GM21367 (cell line): Measurements from ENCODE around the gene TSC22D3.
A peak's percentile ranks its signal among the peaks of the same experiment; 100 is the strongest.
"Not testable (repeated sequence)": the region's sequence is repeated elsewhere in the genome, so short reads cannot be mapped to it uniquely, and the experiment has no call there.

ENCODE experiments used
- ATAC-seq: cut with Tn5 transposase; IDR thresholded peaks from one replicate; pipeline ENCODE4 v1.9.1; 2021; ENCODE audit not compliant: unreplicated experiment

Gene TSC22D3

DNA sequence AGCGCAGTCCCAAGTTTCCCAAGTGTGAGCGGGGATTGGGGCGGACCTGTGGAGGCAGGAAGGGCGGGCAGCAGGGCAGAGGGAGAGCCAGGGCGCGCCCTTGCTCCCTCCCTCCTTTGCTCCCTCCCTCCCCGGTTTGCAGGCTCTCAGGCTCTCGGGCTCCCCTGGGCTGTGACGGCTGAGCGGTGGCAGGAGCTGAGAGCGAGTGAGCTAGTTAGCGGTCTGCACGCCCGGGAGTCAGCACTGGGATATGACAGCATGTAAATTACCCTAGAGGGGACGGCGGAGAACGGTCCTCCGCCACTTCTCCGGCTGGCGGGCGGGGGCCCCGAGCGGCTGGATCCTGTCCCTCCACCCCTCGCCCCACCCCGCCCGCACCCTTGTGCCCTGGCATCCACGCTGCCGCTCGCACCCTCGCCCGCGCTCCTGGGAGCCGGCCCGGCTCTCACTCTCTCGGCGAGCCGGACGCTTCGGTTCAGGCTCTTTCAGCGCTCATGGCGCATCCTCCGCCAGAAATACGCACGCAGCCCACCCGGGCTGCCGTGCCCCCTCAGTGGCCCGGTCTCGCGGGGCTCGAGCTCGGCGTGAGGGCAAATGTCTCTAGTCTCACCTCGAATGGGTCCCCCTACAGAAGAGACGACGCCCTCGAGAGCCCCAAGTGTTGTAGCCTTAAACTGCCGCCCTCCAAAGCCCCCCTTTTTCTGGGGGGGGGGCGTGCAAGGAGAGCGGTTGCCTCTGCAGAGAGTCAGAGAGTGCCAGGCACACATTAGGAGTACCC is at the start of gene TSC22D3:
Gene TSC22D3, minus strand, starts transcription at position 54 of the 778 bp plus-strand sequence. CDS start 368 bp downstream, outside the sequence.
- peak; percentile 87 for ATAC-seq

- ATAC-seq: no peak
These were observed 47.9 kb upstream of the TSC22D3 start for GRCh38 chrX:107823456-107823855.

- no peak for ATAC-seq
These were observed 47.5 kb upstream of the TSC22D3 start for GRCh38 chrX:107823042-107823441.

DNA sequence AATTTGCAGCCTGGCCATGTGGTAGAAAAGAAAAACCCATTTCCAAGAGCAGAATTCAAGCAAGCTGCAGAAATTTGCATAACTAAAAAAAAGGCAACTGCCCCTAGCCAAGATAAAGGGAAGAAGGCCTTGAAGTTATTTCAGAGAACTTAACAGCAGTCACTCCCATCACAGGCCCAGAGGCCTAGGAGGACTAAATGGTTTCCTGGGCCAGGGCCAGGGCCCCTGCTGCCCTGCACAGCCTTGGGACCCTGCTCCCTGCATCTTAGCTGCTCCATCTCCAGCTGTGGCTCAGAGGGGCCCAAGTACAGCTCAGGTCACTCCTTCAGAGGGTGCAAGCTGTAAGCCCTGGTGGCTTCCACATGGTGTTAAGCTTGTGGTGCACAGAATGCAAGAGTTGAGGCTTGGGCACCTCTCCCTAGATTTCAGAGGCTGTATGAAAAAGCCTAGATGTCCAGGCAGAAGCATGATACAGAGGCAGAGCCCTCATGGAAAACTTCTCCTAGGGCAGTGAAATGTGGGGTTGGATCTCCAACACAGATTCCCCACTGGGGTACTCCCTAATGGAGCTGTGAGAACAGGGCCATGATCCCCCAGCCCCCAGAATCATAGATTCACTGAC is 43.4 kb upstream of the TSC22D3 start:
- no peak for ATAC-seq

GRCh38 chrX:107810053-107810452 is 34.5 kb upstream of the TSC22D3 start:
- ATAC-seq: not testable (repeated sequence)

- no peak for ATAC-seq
These were observed 29.6 kb upstream of the TSC22D3 start for GRCh38 chrX:107805179-107805578.

GRCh38 chrX:107804427-107804826 is 28.8 kb upstream of the TSC22D3 start:
- ATAC-seq: no peak

GRCh38 chrX:107787827-107788226 is 12.2 kb upstream of the TSC22D3 start:
- ATAC-seq: no peak

- no peak for ATAC-seq
These were observed 4.9 kb upstream of the TSC22D3 start for GRCh38 chrX:107780525-107780924.

- no peak for ATAC-seq
These were observed 1.9 kb upstream of the TSC22D3 start, which contains the start of gene NCBP2L for GRCh38 chrX:107777536-107777832. Gene NCBP2L (plus strand): TSS chrX:107777733. CDS start chrX:107794221, 16,488 bp downstream.

DNA sequence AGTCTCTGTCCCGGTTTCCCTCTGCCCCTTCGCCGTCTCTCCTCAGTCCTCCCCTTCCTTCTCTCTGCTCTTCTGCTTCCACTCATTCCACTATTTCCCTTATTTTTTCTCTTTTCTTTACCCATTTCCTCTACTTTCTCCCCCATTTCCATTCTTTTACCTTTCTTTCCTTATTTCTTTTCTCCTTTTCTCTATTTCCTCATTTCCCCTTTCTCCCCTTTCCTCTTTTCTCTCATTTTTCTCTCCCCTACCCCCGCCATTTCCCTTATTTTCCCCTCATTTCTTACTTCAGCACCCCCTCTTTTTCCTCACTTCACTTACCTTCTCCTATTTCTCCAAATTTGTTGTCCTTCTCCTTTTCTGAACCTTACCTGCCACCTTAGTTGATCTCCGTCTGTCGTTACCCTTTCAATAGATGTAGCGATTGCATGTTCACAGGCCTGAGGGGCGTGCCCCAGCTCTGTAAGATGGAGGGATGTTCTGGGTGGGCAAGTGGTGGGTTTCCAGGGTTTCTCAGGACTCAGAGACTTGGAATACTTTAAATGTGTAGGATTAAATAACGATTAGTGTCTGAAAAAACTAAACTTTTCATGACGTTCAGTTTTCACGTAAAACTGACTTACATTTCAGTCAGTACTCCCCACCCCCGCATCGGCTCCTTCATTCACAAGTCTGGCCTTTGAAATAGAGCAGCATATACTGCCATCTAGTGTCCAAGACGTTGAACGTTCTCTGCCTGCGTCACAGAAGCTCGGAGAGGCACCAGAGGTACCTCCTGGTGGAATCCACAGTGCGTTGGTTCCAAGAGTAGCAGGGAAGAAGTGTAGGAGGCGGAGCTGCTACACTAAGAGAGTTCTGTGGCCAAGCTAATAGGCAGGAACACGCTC is 1.3 kb upstream of the TSC22D3 start:
- peak; percentile 82 for ATAC-seq

DNA sequence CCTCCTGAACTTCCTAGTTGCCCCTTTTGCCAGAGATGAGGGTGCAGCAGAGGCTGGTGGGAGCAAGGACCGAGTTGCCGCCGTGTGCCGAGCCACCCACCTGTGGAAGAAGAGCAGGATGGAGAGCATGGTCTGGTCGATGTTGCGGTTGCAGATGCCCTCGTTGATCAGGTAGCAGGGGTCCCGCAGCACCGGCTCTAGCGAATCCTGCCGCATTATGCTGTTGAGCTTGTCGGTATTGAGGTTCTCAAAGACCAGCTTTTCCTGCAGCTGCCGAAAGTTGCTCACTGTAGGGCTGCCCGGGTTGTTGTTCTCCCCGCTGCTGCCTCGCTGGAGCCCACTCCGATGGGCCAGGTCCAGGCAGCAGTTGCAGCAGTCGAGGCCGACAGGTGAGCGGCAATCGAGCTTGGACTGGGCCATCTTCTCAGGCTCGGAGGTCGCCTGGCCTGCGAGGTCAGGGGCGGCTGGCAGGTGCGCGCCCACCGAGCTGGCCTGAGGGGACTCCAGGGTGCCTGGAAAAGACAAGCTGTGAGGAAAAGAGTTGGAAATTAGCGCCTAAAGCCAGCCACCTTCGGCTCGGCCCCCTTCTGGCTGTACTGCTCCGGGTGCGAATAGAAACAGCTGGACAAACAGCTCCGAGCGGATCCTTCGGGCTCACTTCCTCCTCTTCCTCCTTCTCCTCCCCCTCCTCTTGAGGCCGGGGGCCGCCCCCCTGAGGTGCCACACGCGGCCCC is 420 bp downstream of the TSC22D3 start:
- ATAC-seq: no peak

DNA sequence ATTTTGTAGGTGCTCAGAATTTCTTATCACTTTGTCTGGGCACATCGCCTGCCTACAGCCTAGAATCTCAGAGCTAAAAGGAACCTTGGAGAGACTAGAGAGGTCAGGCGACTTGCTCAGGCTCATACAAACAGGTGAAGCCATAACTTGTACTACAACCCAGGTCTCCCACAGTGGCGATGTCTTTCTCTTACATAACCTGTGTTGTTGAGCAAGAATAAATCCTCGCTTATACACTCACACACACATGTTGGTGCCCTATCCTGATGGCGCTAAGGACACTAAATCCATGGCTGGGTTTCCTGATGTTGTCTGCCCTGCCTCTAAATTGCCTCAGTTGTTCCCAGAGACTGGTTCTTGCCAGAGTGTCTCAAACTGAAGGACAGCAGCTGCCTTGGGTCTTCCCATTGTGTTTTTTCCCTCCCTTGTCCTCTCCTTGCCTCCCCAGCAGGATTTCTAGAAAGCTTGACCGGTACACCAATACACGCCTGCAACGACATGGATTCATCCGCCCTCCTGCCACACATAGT is 1.6 kb downstream of the TSC22D3 start:
- no peak for ATAC-seq

- no peak for ATAC-seq
These were observed 2.4 kb downstream of the TSC22D3 start for GRCh38 chrX:107773206-107773605.

DNA sequence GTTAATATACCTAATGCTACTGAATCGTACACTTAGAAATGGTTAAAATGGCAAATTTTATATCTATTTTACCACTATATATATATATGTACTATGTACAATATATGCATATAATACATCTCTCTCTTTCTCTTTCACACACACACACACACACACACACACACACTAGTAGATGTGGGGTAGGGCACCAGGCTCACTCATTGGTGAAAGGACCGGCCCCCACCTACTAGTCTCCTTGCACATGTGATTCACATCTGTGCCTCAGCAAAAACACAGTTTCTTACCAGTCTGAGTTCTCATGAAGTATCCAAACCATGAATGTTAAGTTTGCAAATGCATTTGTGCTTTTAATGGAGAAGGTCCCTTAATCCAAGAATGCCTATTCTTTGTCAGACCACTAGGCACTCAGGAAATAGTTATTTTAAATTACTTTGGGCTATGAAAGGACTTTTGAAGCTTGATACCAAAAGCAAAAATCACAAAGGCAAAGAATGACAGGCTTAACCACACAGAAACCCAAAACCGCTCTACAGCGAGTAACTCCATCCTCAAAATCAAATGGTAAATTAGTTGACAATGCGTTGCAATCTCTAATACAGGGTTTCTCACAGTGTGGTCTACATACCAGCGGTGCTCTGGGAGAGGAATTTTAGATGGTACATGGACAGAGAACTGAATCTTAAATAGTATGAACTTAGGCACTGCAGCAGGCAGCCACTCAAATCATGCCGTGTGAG is 5.8 kb downstream of the TSC22D3 start:
- no peak for ATAC-seq

DNA sequence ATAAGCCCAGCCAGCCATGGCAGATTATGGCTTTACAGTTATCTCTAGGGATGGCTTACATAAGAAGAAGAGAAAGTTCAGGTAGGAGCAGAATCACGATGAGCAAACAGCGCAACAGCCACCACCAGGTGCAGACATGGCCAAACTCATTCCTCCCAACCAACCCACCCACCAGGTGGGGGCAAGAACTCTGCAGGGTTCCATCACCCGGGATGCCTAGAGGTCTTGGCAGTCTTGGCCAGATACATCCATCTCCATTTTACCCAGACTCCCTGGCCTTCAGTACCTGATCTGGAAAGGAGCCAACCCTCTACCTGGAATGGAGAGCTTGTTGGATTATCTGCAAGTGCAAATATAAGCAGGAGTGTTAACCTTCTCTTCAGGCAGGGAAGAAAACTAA is 7.5 kb downstream of the TSC22D3 start:
- no peak for ATAC-seq

DNA sequence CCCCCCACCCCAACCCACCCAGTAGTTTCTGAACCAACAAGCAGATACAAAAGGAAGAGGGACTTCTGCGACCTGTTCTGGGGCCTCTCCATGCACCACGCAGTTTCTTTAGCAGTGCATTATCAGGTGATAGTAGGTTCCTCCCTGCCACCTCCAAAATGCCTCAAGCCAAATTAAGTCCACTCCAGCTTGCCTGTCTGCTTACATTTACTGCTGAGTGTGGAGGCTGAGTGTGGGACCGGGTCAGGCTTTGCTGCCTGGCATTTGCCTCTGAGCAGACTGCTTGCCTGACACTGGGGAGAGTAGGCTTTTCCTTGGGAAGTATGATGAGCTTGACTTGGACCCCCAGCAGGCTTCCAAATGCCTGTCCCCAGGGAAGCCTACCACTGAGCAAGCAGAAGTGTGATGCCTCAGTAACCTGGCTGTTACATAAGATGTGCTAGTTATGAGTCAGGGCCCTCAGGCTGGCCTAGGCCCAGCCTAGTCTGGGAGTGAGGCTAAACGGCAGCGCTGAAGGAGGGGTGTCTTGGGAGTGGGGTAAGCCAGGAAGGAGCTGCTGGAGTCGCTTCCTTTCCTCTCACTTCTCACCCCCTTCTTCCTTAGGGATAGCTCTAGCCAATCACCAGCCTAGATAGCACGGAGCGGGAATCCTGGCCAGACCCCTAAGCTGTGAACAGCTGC is 9.0 kb downstream of the TSC22D3 start:
- ATAC-seq: no peak

GRCh38 chrX:107764845-107765608 is 10.6 kb downstream of the TSC22D3 start:
- ATAC-seq: no peak

GRCh38 chrX:107763647-107764046 is 11.9 kb downstream of the TSC22D3 start:
- no peak for ATAC-seq
